Lower lobe of right lung (tissue), 2 donors: ENCODE data around the gene MUC4. TPM values are rescaled to one million over a fixed set of nuclear protein-coding genes. Genes with fewer than 3 reads are reported as not detected.
"Not testable (repeated sequence)": the region's sequence is repeated elsewhere in the genome, so short reads cannot be mapped to it uniquely, and the experiment has no call there.

Source experiments
- ATAC-seq, 2 donors: fragments of 200-7000 bp; cut with Tn5 transposase; one replicate each; pipeline ENCODE4 v1.9.1; 2020 to 2022; ENCODE audit warnings: mild to moderate bottlenecking in 2 of 2, moderate library complexity in 2 of 2
- DNase-seq: peaks from one replicate; pipeline ENCODE4 v3.0.0-alpha.2; 2020
- H3K27ac ChIP-seq: fragments of 200-600 bp; one replicate; pipeline ENCODE4 v1.8.0; 2022
- H3K27me3 ChIP-seq: fragments of 200-600 bp; one replicate; pipeline ENCODE4 v1.8.0; 2022; ENCODE audit warnings: low read depth
- H3K36me3 ChIP-seq: fragments of 200-600 bp; one replicate; pipeline ENCODE4 v1.8.0; 2022; ENCODE audit warnings: mild to moderate bottlenecking
- H3K4me1 ChIP-seq: fragments of 200-600 bp; one replicate; pipeline ENCODE4 v1.8.0; 2022
- H3K4me3 ChIP-seq: fragments of 200-600 bp; one replicate; pipeline ENCODE4 v1.8.0; 2022; ENCODE audit warnings: mild to moderate bottlenecking
- H3K9me3 ChIP-seq: fragments of 200-600 bp; one replicate; pipeline ENCODE4 v1.8.0; 2022
- intact Hi-C: fragments of 100-400 bp; cut with DNase I; formaldehyde crosslinking; loops from one replicate; pipeline ENCODE4 v1.11.0; 2022
- total RNA-seq: library from RNA; stranded (reverse); fragmentation: NEBNext Ultra II Directional; extraction: Animal tissue kit (Norgen Biotek cat#: 25700); gene quantifications from one replicate; pipeline ENCODE4 v1.2.1, GENCODE V29; 2021
- TF ChIP-seq, protein P1 (sequence below): fragments of 200-600 bp; IDR thresholded peaks from one replicate; pipeline ENCODE4 v1.8.0; 2022; ENCODE audit warnings: antibody characterized with exemption, mild to moderate bottlenecking
- donor health status: DM: no; HTN: yes; CAD: no; lungs with severe emphysema.

MUC4 gene
- total RNA-seq, 1 donor from 2014 or later: 7.9 TPM

DNA sequence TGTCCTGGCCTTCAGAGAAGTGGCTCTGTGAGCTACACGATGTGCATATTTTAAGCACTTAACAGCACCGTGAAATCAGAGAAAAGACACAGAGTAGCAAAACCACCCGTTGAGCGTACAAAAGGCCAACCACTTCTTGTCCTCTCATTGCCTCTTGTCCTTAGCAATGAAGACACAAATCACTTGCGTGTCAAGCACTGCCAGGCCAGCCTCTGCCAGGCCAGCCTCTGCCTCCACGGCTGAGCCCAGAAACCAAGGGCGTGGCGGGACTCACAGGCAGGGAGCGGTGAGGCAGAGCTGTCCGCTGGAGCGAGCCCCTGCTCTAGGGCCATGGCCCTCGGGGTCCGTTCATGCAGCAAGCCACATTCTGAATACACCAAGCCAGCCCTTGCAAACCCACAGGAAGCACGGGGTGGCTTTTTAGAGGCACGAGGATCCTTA, 4.0 kb downstream of the MUC4 start:
- H3K27ac ChIP-seq: no peak overlapping the region
- no peak for ATAC-seq

DNA sequence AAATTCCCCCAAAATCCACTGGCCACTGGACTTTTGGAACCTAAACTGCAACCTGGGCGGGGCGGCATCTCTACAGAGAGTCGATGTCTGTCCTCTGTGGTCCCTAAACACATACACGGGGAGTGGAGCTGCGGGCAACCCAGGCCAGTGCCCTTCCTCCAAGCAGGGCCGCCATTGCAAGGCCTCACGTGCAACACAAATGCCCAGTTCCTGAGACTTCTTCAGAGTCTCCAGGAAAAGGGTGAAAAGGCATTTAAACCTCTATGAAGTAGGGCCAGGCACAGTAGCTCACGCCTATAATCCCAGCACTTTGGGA, 4.9 kb downstream of the MUC4 start:
- H3K4me1 ChIP-seq: peaks cover 20% of the 10 kb centered on the region
- H3K27me3 ChIP-seq: peaks cover 4% of the 10 kb centered on the region
- no peaks in the 10 kb centered on the region for H3K9me3 ChIP-seq
- intact Hi-C loops: no loop called here
- H3K27ac ChIP-seq: no peak overlapping the region
- no peak for DNase-seq
- TF ChIP-seq, protein P1, sequence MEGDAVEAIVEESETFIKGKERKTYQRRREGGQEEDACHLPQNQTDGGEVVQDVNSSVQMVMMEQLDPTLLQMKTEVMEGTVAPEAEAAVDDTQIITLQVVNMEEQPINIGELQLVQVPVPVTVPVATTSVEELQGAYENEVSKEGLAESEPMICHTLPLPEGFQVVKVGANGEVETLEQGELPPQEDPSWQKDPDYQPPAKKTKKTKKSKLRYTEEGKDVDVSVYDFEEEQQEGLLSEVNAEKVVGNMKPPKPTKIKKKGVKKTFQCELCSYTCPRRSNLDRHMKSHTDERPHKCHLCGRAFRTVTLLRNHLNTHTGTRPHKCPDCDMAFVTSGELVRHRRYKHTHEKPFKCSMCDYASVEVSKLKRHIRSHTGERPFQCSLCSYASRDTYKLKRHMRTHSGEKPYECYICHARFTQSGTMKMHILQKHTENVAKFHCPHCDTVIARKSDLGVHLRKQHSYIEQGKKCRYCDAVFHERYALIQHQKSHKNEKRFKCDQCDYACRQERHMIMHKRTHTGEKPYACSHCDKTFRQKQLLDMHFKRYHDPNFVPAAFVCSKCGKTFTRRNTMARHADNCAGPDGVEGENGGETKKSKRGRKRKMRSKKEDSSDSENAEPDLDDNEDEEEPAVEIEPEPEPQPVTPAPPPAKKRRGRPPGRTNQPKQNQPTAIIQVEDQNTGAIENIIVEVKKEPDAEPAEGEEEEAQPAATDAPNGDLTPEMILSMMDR: no peak
- no peak for ATAC-seq
- H3K4me3 ChIP-seq: no peak overlapping the region
- no peaks in the 10 kb centered on the region for H3K36me3 ChIP-seq

More for the DNA sequence above, 4.0 kb downstream of the MUC4 start:
- DNase-seq: no peak
- Histone ChIP-seq H3K9me3 (no peaks in the 10 kb centered on the region), H3K4me1 (peaks cover 12% of the 10 kb centered on the region), H3K4me3 (no peak overlapping the region), H3K36me3 (no peaks in the 10 kb centered on the region), H3K27me3 (peaks cover 4% of the 10 kb centered on the region)
- TF ChIP-seq, protein P1: no peak
- intact Hi-C loops: no loop called here

DNA sequence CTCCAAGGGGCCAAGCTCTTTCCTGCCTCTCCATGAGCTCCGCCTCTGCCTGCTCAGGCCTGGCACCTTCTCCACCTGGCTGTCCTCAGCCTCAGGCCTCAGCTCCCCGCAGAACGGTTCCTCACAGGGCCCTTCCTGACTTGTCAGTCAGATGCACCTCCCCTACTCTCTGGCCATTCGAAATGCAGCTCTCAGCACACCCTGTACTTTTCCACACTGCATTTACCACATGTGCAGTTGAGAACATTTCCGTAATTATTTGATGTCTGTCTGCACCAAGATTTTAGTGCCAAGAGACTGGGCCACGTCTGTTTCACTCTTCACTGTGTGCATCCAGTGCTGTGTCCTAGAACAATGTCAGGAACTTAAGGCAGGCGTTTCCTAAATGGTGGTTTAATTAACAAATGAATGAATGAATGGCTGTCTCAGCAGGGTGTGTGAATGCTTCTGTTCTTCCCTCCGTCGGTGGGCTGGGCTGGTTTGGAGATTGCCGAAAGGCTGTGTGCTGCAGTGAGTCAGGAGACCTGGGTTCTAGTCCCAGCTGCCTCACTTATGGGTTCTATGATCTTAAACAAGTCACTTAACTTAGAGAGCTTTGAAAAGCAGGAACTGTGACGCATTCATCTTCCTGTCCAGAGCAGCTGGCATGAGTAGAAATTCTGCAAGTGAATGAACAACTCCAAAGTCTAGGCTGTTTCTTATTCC, 5.4 kb downstream of the MUC4 start:
- TF ChIP-seq, protein P1: no peak
- Histone ChIP-seq H3K36me3 (no peaks in the 10 kb centered on the region), H3K27me3 (no peaks in the 10 kb centered on the region), H3K9me3 (no peaks in the 10 kb centered on the region), H3K4me1 (peaks cover 20% of the 10 kb centered on the region), H3K4me3 (no peak overlapping the region), H3K27ac (no peak overlapping the region)
- intact Hi-C loops: no loop called here
- peak in 1 of 2 donors; percentile 12 for ATAC-seq
- DNase-seq: no peak

DNA sequence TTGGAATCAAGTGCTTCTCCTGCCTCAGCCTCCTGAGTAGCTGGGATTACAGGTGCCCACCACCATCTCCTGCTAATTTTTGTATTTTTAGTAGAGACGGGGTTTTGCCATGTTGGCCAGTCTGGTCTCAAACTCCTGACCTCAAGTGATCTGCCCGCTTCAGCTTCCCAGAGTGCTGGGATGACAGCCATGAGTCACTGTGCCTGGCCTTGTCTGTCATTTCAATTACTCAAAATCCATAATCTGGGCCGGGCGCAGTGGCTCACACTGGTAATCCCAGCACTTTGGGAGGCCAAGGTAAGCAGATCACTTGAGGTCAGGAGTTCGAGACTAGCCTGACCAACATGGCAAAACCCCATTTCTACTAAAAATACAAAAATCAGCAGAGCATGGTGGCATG, 6.1 kb downstream of the MUC4 start:
- DNase-seq, H3K4me3 ChIP-seq, intact Hi-C loops, H3K27me3 ChIP-seq, ATAC-seq, H3K36me3 ChIP-seq, H3K27ac ChIP-seq, H3K9me3 ChIP-seq: not testable (repeated sequence)
- peaks cover 20% of the 10 kb centered on the region for H3K4me1 ChIP-seq

DNA sequence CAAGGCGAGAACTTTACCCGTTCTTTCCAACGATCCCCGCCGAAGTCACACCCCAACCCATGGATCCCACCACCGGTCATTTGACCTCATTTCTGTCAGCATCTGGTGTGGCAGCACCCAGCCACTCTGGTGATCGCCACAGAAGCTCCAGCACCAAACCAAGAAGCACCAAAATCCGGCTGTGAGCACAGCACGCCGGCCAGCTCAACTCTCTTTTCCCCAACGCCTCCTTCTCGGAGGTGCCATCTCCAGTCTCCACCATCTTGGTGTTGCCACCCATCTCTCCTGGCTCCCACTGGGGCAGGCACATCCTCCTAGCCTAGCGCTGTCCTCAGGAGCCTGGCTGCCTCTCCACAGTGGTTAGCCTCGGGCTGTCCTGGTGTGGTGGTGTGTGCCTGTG, 6.5 kb downstream of the MUC4 start:
- Histone ChIP-seq H3K4me1 (peaks cover 20% of the 10 kb centered on the region), H3K27ac (no peak overlapping the region), H3K27me3 (no peaks in the 10 kb centered on the region), H3K9me3 (no peaks in the 10 kb centered on the region), H3K4me3 (no peak overlapping the region), H3K36me3 (no peaks in the 10 kb centered on the region)
- ATAC-seq (no peak), DNase-seq (no peak)
- TF ChIP-seq, protein P1: no peak
- intact Hi-C loops: no loop called here

DNA sequence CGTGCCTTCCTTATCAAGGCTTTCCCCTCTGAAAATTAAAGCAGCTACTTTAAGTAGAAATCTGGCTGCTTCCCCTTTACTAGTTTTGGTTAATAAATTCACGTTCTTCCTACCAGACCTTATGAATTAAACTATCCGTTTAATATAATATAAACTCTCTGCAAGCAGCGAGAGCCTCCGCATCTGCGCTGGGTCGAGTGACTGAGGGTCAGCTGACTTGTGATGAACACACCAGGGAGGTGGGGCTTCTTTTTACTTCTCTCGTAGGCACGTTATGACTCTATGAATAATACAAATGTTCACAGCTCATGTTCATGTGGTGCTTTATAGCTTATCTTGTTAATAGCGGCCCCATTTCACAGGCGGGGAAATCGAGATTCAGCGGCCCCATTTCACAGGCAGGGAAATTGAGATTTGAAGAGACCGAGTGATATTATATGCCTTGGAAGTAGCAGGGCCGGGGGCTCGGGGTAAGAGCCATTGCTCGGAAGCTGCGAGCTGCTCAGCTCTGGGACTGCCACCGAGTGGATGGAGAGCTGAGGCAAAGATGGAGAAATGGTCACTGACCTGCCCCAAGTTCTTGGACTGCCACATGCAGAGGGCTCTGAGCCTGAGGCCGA, 8.3 kb downstream of the MUC4 start:
- H3K9me3 ChIP-seq: no peaks in the 10 kb centered on the region
- H3K27me3 ChIP-seq: no peaks in the 10 kb centered on the region
- H3K4me3 ChIP-seq: peak overlapping the region; percentile 27
- H3K4me1 ChIP-seq: peaks cover 20% of the 10 kb centered on the region
- H3K36me3 ChIP-seq: no peaks in the 10 kb centered on the region
- ATAC-seq: no peak
- DNase-seq: no peak
- intact Hi-C loops: no loop called here
- no peak overlapping the region for H3K27ac ChIP-seq
- TF ChIP-seq, protein P1: no peak
